OCI-LY1 (cell line): Measurements from ENCODE around the gene LZTR1.

Source experiments
- H2AFZ ChIP-seq: fragments of 200-600 bp; sonication (generic), shearing (Covaris generic); 2 replicates; pipeline ENCODE4 v1.6.0; 2014; ENCODE audit warnings: antibody characterized with exemption, mild to moderate bottlenecking, low read length
- H3F3A ChIP-seq: fragments of 200-600 bp; sonication (generic), shearing (Covaris generic); 2 replicates; pipeline ENCODE4 v1.6.0; 2014; ENCODE audit warnings: mild to moderate bottlenecking, antibody characterized with exemption, low read length, moderate library complexity; ENCODE audit not compliant: insufficient read depth
- H3K27ac ChIP-seq: fragments of 200-600 bp; sonication (generic); 2 replicates; pipeline ENCODE4 v1.5.1; 2014; ENCODE audit warnings: low read length, mixed run types, mild to moderate bottlenecking, low read depth; ENCODE audit not compliant: poor library complexity, severe bottlenecking
- H3K27me3 ChIP-seq: fragments of 200-600 bp; sonication (generic); 2 replicates; pipeline ENCODE4 v1.6.0; 2014; ENCODE audit warnings: antibody characterized with exemption, mild to moderate bottlenecking, low read length, moderate library complexity; ENCODE audit not compliant: insufficient read depth
- H3K36me3 ChIP-seq: fragments of 200-600 bp; sonication (generic); 2 replicates; pipeline ENCODE4 v1.6.1; 2014; ENCODE audit warnings: mild to moderate bottlenecking, antibody characterized with exemption, low read length, moderate library complexity, mixed read lengths; ENCODE audit not compliant: insufficient read depth
- H3K4me1 ChIP-seq: fragments of 200-600 bp; sonication (generic); 2 replicates; pipeline ENCODE4 v1.5.1; 2014; ENCODE audit warnings: mild to moderate bottlenecking, low read length, moderate library complexity; ENCODE audit not compliant: insufficient read depth, severe bottlenecking
- H3K4me2 ChIP-seq: fragments of 200-600 bp; sonication (generic), shearing (Covaris generic); 2 replicates; pipeline ENCODE4 v1.6.1; 2014; ENCODE audit warnings: low read length
- H3K4me3 ChIP-seq: fragments of 200-600 bp; sonication (generic); 2 replicates; pipeline ENCODE4 v1.5.1; 2014; ENCODE audit warnings: low read length, low read depth, mild to moderate bottlenecking, mixed read lengths; ENCODE audit not compliant: poor library complexity, severe bottlenecking
- H3K79me2 ChIP-seq: fragments of 200-600 bp; shearing (Covaris generic); 2 replicates; pipeline ENCODE4 v1.6.1; 2016; ENCODE audit warnings: mixed run types, low read length, mixed read lengths; ENCODE audit not compliant: insufficient read depth
- H3K9ac ChIP-seq: fragments of 200-600 bp; sonication (generic), shearing (Covaris generic); 2 replicates; pipeline ENCODE4 v1.6.1; 2014; ENCODE audit warnings: mild to moderate bottlenecking, low read length, mixed read lengths
- H3K9me2 ChIP-seq: fragments of 200-600 bp; sonication (generic), shearing (Covaris generic); 2 replicates; pipeline ENCODE4 v1.6.1; 2014; ENCODE audit warnings: low read depth, mild to moderate bottlenecking, low read length, mixed read lengths
- H3K9me3 ChIP-seq: fragments of 200-600 bp; shearing (Covaris generic); 2 replicates; pipeline ENCODE4 v1.6.1; 2014; ENCODE audit warnings: low read length, mixed read lengths
- H4K20me1 ChIP-seq: fragments of 200-600 bp; sonication (generic), shearing (Covaris generic); 2 replicates; pipeline ENCODE4 v1.6.0; 2016; ENCODE audit warnings: mild to moderate bottlenecking, low read length; ENCODE audit not compliant: insufficient read depth
- CTCF ChIP-seq: fragments of 200-600 bp; sonication (generic), shearing (Covaris generic); IDR thresholded peaks from 2 replicates; pipeline ENCODE4 v1.5.1; 2017; ENCODE audit warnings: mild to moderate bottlenecking, antibody characterized with exemption, low read length, moderate library complexity, mixed read lengths
- EZH2 ChIP-seq: fragments of 200-600 bp; sonication (generic), shearing (Covaris generic); IDR thresholded peaks from 2 replicates; pipeline ENCODE4 v1.8.0; 2017; ENCODE audit warnings: borderline replicate concordance, mixed run types, mild to moderate bottlenecking, antibody characterized with exemption, low read length, moderate library complexity, mixed read lengths

The LZTR1 gene

GRCh38 chr22:20986365-20986764, 4.3 kb downstream of the LZTR1 start:
- Histone ChIP-seq H3K27me3 (no peaks in the 10 kb centered on the region), H3K9ac (no peak overlapping the region), H3F3A (no peaks in the 10 kb centered on the region)

GRCh38 chr22:20987375-20987774, 5.3 kb downstream of the LZTR1 start:
- no peaks in the 10 kb centered on the region for H3K79me2 ChIP-seq
- no peak overlapping the region for H3K27ac ChIP-seq
- peaks cover 11% of the 10 kb centered on the region for H3K4me1 ChIP-seq
- no peak for TF ChIP-seq CTCF
- no peak for TF ChIP-seq EZH2
- H3K9me2 ChIP-seq, result no peaks in the 10 kb centered on the region
- H3K4me2 ChIP-seq, result no peak overlapping the region
- no peaks in the 10 kb centered on the region for H3F3A ChIP-seq
- no peak overlapping the region for H3K4me3 ChIP-seq
- no peaks in the 10 kb centered on the region for H3K27me3 ChIP-seq
- H3K36me3 ChIP-seq, result peaks cover 29% of the 10 kb centered on the region; the same call in 1 of the 2 replicates
- H3K9me3 ChIP-seq, result no peaks in the 10 kb centered on the region
- no peak overlapping the region for H3K9ac ChIP-seq
- no peaks in the 10 kb centered on the region for H4K20me1 ChIP-seq
- H2AFZ ChIP-seq, result no peak overlapping the region

More at GRCh38 chr22:20986365-20986764, 4.3 kb downstream of the LZTR1 start:
- H3K9me2 ChIP-seq, result no peaks in the 10 kb centered on the region
- no peak overlapping the region for H3K27ac ChIP-seq
- no peak overlapping the region for H3K4me3 ChIP-seq
- H2AFZ ChIP-seq, result no peak overlapping the region
- TF ChIP-seq EZH2, result no peak
- no peak for TF ChIP-seq CTCF
- peaks cover 14% of the 10 kb centered on the region for H3K4me1 ChIP-seq
- H4K20me1 ChIP-seq, result no peaks in the 10 kb centered on the region
- H3K4me2 ChIP-seq, result no peak overlapping the region
- peaks cover 20% of the 10 kb centered on the region; the same call in 1 of the 2 replicates for H3K36me3 ChIP-seq
- no peaks in the 10 kb centered on the region for H3K79me2 ChIP-seq
- H3K9me3 ChIP-seq, result no peaks in the 10 kb centered on the region

GRCh38 chr22:20988573-20989322, 6.7 kb downstream of the LZTR1 start:
- peaks cover 31% of the 10 kb centered on the region; the same call in 1 of the 2 replicates for H3K36me3 ChIP-seq
- no peak overlapping the region for H3K4me3 ChIP-seq
- no peak overlapping the region for H2AFZ ChIP-seq
- H3K27ac ChIP-seq, result no peak overlapping the region
- H3K9me2 ChIP-seq, result no peaks in the 10 kb centered on the region
- no peaks in the 10 kb centered on the region for H3K9me3 ChIP-seq
- no peak overlapping the region for H3K4me2 ChIP-seq
- H3K27me3 ChIP-seq, result no peaks in the 10 kb centered on the region
- H3K9ac ChIP-seq, result no peak overlapping the region
- H3K4me1 ChIP-seq, result no peaks in the 10 kb centered on the region
- no peak for TF ChIP-seq EZH2
- TF ChIP-seq CTCF, result no peak
- H3K79me2 ChIP-seq, result no peaks in the 10 kb centered on the region
- no peaks in the 10 kb centered on the region for H4K20me1 ChIP-seq
- H3F3A ChIP-seq, result no peaks in the 10 kb centered on the region
